ENCODE data around the gene MACROD2.
"Not testable (repeated sequence)": the region's sequence is repeated elsewhere in the genome, so short reads cannot be mapped to it uniquely, and the experiment has no call there.

MACROD2 gene

GRCh38 chr20:14412065-14412681 is 416.9 kb downstream of the MACROD2 start:
- DNase-seq (ENCODE audit: low read depth) = no peak

- no peak for DNase-seq (ENCODE audit: low read depth)
Observed at GRCh38 chr20:14413835-14414234, 418.5 kb downstream of the MACROD2 start.

- no peak for DNase-seq (ENCODE audit: low read depth)
Observed at GRCh38 chr20:14414560-14414959, 419.2 kb downstream of the MACROD2 start.

GRCh38 chr20:14415467-14415866 is 420.2 kb downstream of the MACROD2 start:
- DNase-seq (ENCODE audit: low read depth) = no peak

- DNase-seq (ENCODE audit: low read depth) = no peak
Observed at GRCh38 chr20:14418376-14418775, 423.1 kb downstream of the MACROD2 start.

GRCh38 chr20:14422892-14423291 is 427.6 kb downstream of the MACROD2 start:
- DNase-seq (ENCODE audit: low read depth) = no peak

GRCh38 chr20:14431568-14431967 is 436.3 kb downstream of the MACROD2 start:
- no peak for DNase-seq (ENCODE audit: low read depth)

GRCh38 chr20:14432085-14432484 is 436.8 kb downstream of the MACROD2 start:
- DNase-seq (ENCODE audit: low read depth) = no peak

GRCh38 chr20:14432597-14432996 is 437.3 kb downstream of the MACROD2 start:
- no peak for DNase-seq (ENCODE audit: low read depth)

GRCh38 chr20:14434384-14435136 is 439.2 kb downstream of the MACROD2 start:
- DNase-seq (ENCODE audit: low read depth) = no peak

- DNase-seq (ENCODE audit: low read depth) = no peak
Observed at GRCh38 chr20:14441201-14441600, 445.9 kb downstream of the MACROD2 start.

GRCh38 chr20:14444106-14444505 is 448.8 kb downstream of the MACROD2 start:
- DNase-seq (ENCODE audit: low read depth) = no peak

GRCh38 chr20:14445310-14445709 is 450.0 kb downstream of the MACROD2 start:
- DNase-seq (ENCODE audit: low read depth) = peak; percentile 32

GRCh38 chr20:14445902-14446301 is 450.6 kb downstream of the MACROD2 start:
- no peak for DNase-seq (ENCODE audit: low read depth)

GRCh38 chr20:14446446-14446845 is 451.1 kb downstream of the MACROD2 start:
- DNase-seq (ENCODE audit: low read depth) = no peak

- no peak for DNase-seq (ENCODE audit: low read depth)
Observed at GRCh38 chr20:14449323-14449722, 454.0 kb downstream of the MACROD2 start.

- DNase-seq (ENCODE audit: low read depth) = no peak
Observed at GRCh38 chr20:14450256-14450655, 454.9 kb downstream of the MACROD2 start.

- no peak for DNase-seq (ENCODE audit: low read depth)
Observed at GRCh38 chr20:14451458-14451857, 456.1 kb downstream of the MACROD2 start.

GRCh38 chr20:14453259-14453658 is 457.9 kb downstream of the MACROD2 start:
- DNase-seq (ENCODE audit: low read depth) = no peak

- no peak for DNase-seq (ENCODE audit: low read depth)
Observed at GRCh38 chr20:14454296-14454695, 459.0 kb downstream of the MACROD2 start.

GRCh38 chr20:14467104-14467827 is 471.9 kb downstream of the MACROD2 start:
- not testable (repeated sequence) for DNase-seq (ENCODE audit: low read depth)

- no peak for DNase-seq (ENCODE audit: low read depth)
Observed at GRCh38 chr20:14470231-14470899, 475.0 kb downstream of the MACROD2 start.

All from GM04504 (cell line).